Measurements from ENCODE around the gene SLC39A11.
"Not testable (repeated sequence)": the region's sequence is repeated elsewhere in the genome, so short reads cannot be mapped to it uniquely, and the experiment has no call there.

The SLC39A11 gene

DNA sequence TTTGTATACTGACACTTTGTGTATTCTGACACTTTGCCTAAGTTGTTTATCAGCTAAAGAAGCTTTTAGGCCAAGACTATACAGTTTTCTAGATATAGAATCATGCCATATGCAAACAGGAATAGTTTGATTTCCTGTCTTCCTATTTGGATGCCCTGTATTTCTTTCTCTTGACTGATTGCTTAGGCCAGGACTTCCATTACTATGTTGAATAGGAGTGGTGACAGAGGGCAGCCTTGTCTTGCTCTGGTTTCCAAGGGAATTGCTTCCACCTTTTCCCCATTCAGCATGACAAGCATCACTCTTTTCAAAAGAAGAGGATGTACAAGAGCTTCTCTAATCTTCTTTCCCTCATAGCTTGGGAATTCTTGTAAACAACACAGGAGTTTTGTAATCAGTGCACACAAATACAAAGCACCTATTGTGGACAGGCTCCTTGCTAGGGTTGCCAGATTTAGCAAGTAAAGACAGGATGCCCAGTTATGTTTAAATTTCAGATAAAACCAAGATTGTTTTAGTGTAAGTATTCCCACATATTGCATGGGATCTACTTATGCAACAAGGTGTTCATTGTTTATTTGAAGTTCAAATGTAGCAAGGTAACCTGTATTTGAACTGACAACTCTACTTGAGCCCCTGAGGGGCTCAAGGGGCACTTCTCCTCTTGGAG is 233.5 kb downstream of the SLC39A11 start:
- DNase-seq, result no peak

- DNase-seq, result no peak
These were observed 238.8 kb downstream of the SLC39A11 start for GRCh38 chr17:72853440-72854415.

GRCh38 chr17:72852277-72852938 is 240.1 kb downstream of the SLC39A11 start:
- DNase-seq, result no peak

GRCh38 chr17:72850410-72851118 is 241.9 kb downstream of the SLC39A11 start:
- peak; percentile 15 for DNase-seq

DNA sequence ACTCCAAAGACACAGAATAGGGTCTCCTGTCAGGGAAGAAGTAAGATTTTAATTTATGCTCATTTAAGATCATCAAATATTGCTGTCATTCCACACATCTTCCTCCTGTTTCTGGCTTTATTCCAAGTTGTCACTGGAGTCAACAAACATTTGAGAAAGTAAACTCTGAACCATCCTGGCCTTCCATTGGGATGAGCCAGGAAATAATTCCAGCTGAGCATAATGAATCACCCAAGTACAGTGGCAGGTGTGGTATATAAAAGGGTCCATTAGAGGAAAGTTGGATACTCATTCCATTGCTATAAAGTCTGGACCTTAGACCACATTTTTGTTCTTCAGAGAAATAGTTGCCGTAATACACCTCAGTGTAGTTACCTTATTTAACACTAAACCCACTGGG is 246.1 kb downstream of the SLC39A11 start:
- no peak for DNase-seq

DNA sequence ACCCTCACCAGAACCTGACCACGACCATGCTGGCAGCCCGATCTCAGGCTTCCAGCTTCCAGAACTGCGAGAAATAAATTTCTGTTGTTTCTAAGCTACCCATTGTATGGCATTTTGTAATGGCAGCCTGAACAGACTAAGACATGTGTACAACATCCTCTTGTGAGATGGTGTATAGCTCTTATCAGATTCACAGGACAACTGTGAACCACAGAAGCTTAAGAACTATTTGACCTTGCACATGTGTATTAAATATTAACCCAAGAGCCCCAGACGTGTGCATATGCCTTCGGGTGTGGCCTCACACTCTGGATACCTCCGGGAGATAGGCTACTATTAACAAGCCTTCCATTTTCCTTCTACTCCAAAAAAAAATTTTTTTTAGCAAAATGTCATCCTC is 248.9 kb downstream of the SLC39A11 start:
- no peak for DNase-seq

DNA sequence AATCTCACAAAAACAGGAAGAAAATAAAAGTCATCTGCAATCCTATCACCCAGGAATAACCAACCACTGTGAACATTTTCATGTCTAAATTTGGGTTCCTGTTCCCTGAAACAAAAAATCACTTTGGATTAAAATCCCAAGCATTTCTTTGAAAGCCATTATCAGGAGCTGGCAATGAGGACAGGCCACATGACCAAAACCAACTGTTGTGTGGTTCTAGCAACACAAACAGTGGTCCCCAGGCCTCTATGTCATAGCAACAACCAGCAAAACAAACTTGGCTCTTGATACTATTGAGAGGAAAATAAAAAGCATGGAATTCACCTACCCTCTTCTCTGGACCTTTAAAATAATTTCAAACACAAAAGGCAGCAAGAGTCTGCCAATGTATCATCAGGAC is 252.5 kb downstream of the SLC39A11 start:
- no peak for DNase-seq

- no peak for DNase-seq
These were observed 253.3 kb downstream of the SLC39A11 start for GRCh38 chr17:72839131-72839725.

GRCh38 chr17:72838581-72838980 is 253.9 kb downstream of the SLC39A11 start:
- DNase-seq, result no peak

DNA sequence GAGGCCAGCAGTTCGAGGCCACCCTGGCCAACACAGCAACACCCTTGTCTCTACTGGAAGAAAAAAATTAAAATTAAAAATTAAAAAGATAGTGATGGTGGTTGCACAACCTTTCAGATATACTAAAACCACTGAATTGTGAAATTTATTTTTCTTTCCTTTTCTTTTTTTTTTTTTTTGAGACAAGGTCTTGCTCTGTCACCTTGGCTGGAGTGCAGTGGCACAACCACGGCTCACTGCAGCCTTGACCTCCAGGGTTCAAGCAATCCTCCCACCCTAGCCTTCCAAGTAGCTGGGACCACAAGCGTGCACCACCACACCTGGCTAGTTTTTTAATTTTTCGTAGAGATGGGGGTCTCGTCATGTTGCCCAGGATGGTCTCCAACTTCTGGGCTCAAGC is 254.4 kb downstream of the SLC39A11 start:
- no peak for DNase-seq

DNA sequence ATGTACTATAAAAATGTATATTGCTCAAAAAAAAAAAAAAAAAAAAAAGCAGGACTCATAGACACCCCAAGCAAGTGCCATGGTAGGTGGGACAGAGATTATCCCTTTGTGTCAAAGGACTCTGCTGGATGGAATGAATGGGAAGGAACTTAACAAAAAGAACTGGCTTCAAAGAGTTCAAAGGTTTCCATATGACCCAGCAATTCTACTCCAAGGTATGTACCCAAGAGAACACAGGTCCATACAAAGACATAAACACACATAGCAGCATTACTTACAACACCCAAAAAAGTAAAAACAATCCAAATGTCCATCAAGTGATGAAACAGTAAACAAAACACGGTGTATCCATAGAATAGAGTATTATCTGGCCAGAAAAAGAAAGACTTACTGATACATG is 255.2 kb downstream of the SLC39A11 start:
- no peak for DNase-seq

DNA sequence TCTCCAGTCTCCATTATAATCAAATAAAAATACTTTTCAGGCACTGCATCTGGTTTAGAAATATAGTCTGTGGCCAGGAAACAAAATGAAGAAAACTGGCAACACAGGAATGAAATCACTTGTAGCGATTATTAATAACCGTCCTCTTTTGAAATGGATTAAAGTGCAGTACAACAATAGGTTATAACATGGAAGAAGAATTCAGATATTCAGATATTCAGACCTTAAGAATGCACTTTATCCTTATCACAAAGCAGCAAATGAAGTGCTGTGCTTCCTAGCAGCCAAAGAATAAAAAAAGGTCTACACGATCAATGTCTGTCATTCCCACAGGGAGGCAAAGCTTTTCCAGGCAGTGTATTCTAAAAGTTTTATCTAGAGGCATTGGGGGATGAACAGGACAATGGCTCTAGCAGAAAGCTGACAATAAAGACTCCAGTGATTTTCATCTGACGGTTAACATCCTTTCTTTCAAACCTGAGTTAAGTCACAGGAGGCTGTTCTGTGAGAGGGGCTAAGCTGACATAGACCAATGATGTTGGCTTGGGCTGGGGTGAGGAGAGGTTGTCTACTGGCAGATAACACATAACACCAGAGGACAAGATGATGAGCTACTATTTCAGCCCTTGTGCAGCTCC is 259.2 kb downstream of the SLC39A11 start:
- no peak for DNase-seq

DNA sequence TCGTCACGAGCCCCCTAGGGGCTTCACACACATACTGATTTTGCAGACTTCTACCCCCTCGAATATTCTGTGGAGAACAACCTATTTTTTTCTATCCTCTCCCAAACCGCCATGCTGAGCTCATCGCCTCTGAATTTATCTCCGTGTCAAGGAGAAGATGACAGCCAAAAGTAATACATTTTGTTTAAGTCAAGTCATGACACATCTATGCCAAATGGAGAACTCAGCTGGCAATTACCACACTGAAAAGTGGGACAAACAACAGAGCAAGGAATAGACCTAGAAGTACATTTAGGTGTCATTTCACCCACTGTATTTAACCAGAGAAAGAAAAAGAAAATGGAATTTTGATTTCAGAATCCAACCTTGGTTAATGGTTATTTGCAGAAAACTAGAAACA is 260.2 kb downstream of the SLC39A11 start:
- no peak for DNase-seq

- no peak for DNase-seq
These were observed 262.6 kb downstream of the SLC39A11 start for GRCh38 chr17:72829883-72830282.

- DNase-seq, result no peak
These were observed 265.9 kb downstream of the SLC39A11 start for GRCh38 chr17:72826602-72827001.

GRCh38 chr17:72826059-72826458 is 266.4 kb downstream of the SLC39A11 start:
- DNase-seq, result not testable (repeated sequence)

- no peak for DNase-seq
These were observed 267.3 kb downstream of the SLC39A11 start for GRCh38 chr17:72825218-72825617.

- not testable (repeated sequence) for DNase-seq
These were observed 268.2 kb downstream of the SLC39A11 start for GRCh38 chr17:72824267-72824666.

- no peak for DNase-seq
These were observed 270.0 kb downstream of the SLC39A11 start for GRCh38 chr17:72822358-72823023.

- DNase-seq, result no peak
These were observed 276.1 kb downstream of the SLC39A11 start for GRCh38 chr17:72816406-72816805.

DNA sequence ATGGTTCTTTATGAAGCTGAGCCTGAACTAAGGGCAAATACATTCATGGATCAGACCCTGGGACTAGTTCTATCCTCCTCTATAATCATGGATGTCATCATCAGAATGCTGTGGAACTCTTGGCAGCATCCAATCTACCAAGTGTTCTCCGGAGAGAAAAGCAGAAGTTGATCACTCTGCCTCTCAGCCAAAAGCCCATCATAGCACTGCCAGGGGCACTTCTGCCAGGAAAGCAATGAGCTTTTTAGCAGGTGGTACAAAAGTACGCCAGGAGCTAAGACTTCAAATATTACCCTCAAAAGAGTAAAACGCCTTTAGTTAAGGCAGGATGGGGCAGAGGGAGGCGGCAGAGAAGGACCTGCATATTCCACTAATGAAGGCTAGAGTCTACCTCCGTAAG is 279.0 kb downstream of the SLC39A11 start:
- DNase-seq, result no peak
